H7 (cell line): ENCODE data around the gene OTULIN. TPM values are rescaled to one million over a fixed set of nuclear protein-coding genes. Genes with fewer than 3 reads are reported as not detected.

Experiments used
- DNase-seq: peaks from one replicate; pipeline ENCODE4 v3.0.0; 2012
- H3K27me3 ChIP-seq: 2 replicates; pipeline ENCODE4 v1.6.0; 2011; ENCODE audit warnings: mild to moderate bottlenecking, low read length; ENCODE audit not compliant: control insufficient read depth, insufficient read depth
- H3K36me3 ChIP-seq: replicated peaks from 2 replicates; pipeline ENCODE4 v1.5.1; 2011; ENCODE audit warnings: low read length; ENCODE audit not compliant: control insufficient read depth, insufficient read depth
- H3K4me3 ChIP-seq: 2 replicates; pipeline ENCODE4 v1.5.1; 2011; ENCODE audit warnings: low read depth, mild to moderate bottlenecking, control low read depth, low read length, moderate library complexity; ENCODE audit not compliant: insufficient read depth
- total RNA-seq: library from RNA; depleted of rRNA; stranded (reverse); fragments of >200 nt; shearing (Covaris generic); gene quantifications from 2 replicates; pipeline ENCODE4 v1.2.3, GENCODE V29; 2014

The OTULIN gene
- total RNA-seq, 1 experiment from 2014 or later: 14.9 TPM

- peaks cover 9% of the 10 kb centered on the region for H3K36me3 ChIP-seq
- no peaks in the 10 kb centered on the region for H3K27me3 ChIP-seq
- H3K4me3 ChIP-seq: no peak overlapping the region
- no peak for DNase-seq
These were observed 49.2 kb downstream of the OTULIN start for GRCh38 chr5:14713476-14714390.

GRCh38 chr5:14714706-14715105 lies 50.2 kb downstream of the OTULIN start:
- no peak overlapping the region for H3K4me3 ChIP-seq
- DNase-seq: no peak
- H3K27me3 ChIP-seq: no peaks in the 10 kb centered on the region
- peaks cover 9% of the 10 kb centered on the region for H3K36me3 ChIP-seq

- no peaks in the 10 kb centered on the region for H3K27me3 ChIP-seq
- DNase-seq: no peak
These were observed 51.0 kb downstream of the OTULIN start for GRCh38 chr5:14715481-14715880.

GRCh38 chr5:14716755-14717752 lies 52.5 kb downstream of the OTULIN start:
- Histone ChIP-seq H3K27me3 (no peaks in the 10 kb centered on the region), H3K36me3 (peaks cover 8% of the 10 kb centered on the region), H3K4me3 (no peak overlapping the region)
- no peak for DNase-seq

More at GRCh38 chr5:14715481-14715880, 51.0 kb downstream of the OTULIN start:
- H3K36me3 ChIP-seq: peaks cover 9% of the 10 kb centered on the region
- H3K4me3 ChIP-seq: no peak overlapping the region

- Histone ChIP-seq H3K4me3 (no peak overlapping the region), H3K27me3 (no peaks in the 10 kb centered on the region), H3K36me3 (peaks cover 4% of the 10 kb centered on the region)
- no peak for DNase-seq
These were observed 54.3 kb downstream of the OTULIN start for GRCh38 chr5:14718778-14719177.

GRCh38 chr5:14720236-14720923 lies 55.9 kb downstream of the OTULIN start:
- H3K4me3 ChIP-seq: no peak overlapping the region
- no peaks in the 10 kb centered on the region for H3K36me3 ChIP-seq
- DNase-seq: no peak
- H3K27me3 ChIP-seq: no peaks in the 10 kb centered on the region

GRCh38 chr5:14721990-14722656 lies 57.6 kb downstream of the OTULIN start:
- no peak overlapping the region for H3K4me3 ChIP-seq
- no peaks in the 10 kb centered on the region for H3K27me3 ChIP-seq
- no peaks in the 10 kb centered on the region for H3K36me3 ChIP-seq
- no peak for DNase-seq

- no peaks in the 10 kb centered on the region for H3K36me3 ChIP-seq
- DNase-seq: no peak
- H3K4me3 ChIP-seq: no peak overlapping the region
- H3K27me3 ChIP-seq: no peaks in the 10 kb centered on the region
These were observed 58.4 kb downstream of the OTULIN start for GRCh38 chr5:14722923-14723322.

GRCh38 chr5:14723701-14724132 lies 59.2 kb downstream of the OTULIN start:
- no peaks in the 10 kb centered on the region for H3K27me3 ChIP-seq
- DNase-seq: no peak
- H3K4me3 ChIP-seq: no peak overlapping the region
- no peaks in the 10 kb centered on the region for H3K36me3 ChIP-seq

- Histone ChIP-seq H3K27me3 (no peaks in the 10 kb centered on the region), H3K36me3 (no peaks in the 10 kb centered on the region), H3K4me3 (no peak overlapping the region)
- DNase-seq: no peak
These were observed 60.1 kb downstream of the OTULIN start for GRCh38 chr5:14724633-14725032.

GRCh38 chr5:14726066-14726838 lies 61.7 kb downstream of the OTULIN start:
- no peak for DNase-seq
- no peak overlapping the region for H3K4me3 ChIP-seq
- H3K27me3 ChIP-seq: no peaks in the 10 kb centered on the region

GRCh38 chr5:14727428-14727865 lies 62.9 kb downstream of the OTULIN start:
- Histone ChIP-seq H3K27me3 (no peaks in the 10 kb centered on the region), H3K36me3 (no peaks in the 10 kb centered on the region), H3K4me3 (no peak overlapping the region)
- DNase-seq: peak; percentile 69

More at GRCh38 chr5:14726066-14726838, 61.7 kb downstream of the OTULIN start:
- H3K36me3 ChIP-seq: no peaks in the 10 kb centered on the region

- DNase-seq: no peak
- Histone ChIP-seq H3K36me3 (no peaks in the 10 kb centered on the region), H3K27me3 (no peaks in the 10 kb centered on the region), H3K4me3 (no peak overlapping the region)
These were observed 63.5 kb downstream of the OTULIN start for GRCh38 chr5:14727928-14728458.
